HCT116 (cell line): Measurements from ENCODE around the gene MAML1. TPM values are rescaled to one million over a fixed set of nuclear protein-coding genes. Genes with fewer than 3 reads are reported as not detected.

Experiments
- ATAC-seq: fragments of 200-7000 bp; cut with Tn5 transposase; 2 replicates; pipeline ENCODE4 v1.9.1; 2020; ENCODE audit warnings: mild to moderate bottlenecking, moderate library complexity
- BruUV-seq: library from RNA; stranded (reverse); fragments of 400-500 nt; replicated peaks from 2 replicates; lab custom pipeline; 2021; lab: Mats Ljungman, UMichigan
- CTCF ChIA-PET: fragments of 300-600 bp; sonication (Branson Sonifier 250); formaldehyde crosslinking; loops from one replicate; lab custom pipeline; 2021; ENCODE audit warnings: antibody characterized with exemption; lab: Charles Lee
- POLR2A ChIA-PET: fragments of 300-600, 350-600 bp; sonication (Branson Sonifier 250); formaldehyde crosslinking; loops from one replicate; lab custom pipeline; 2021; ENCODE audit warnings: antibody characterized with exemption; lab: Charles Lee
- RAD21 ChIA-PET, 2 experiments: fragments of 300-600 bp; sonication (Branson Sonifier 250); formaldehyde crosslinking; loops; one replicate each; lab custom pipeline; 2023; ENCODE audit warnings: low total read pairs in 2 of 2; ENCODE audit not compliant: uncharacterized antibody in 2 of 2, unreplicated experiment in 2 of 2, low non-redundant PET in 1 of 2; lab: Charles Lee
- DNase-seq: peaks from one replicate; pipeline ENCODE4 v3.0.0-alpha.2; 2010; ENCODE audit warnings: low read depth, low spot score
- H2AFZ ChIP-seq: fragments of 200-600 bp; shearing (Covaris generic), sonication (generic); 2 replicates; pipeline ENCODE4 v1.6.1; 2017; ENCODE audit warnings: low read depth, mixed run types, mixed read lengths, antibody characterized with exemption, low read length; ENCODE audit not compliant: poor library complexity, severe bottlenecking
- H3K27ac ChIP-seq: 2 replicates; pipeline ENCODE4 v1.5.1; 2012; ENCODE audit warnings: low read depth, low read length
- H3K27me3 ChIP-seq: fragments of 200-600 bp; sonication (generic); 2 replicates; pipeline ENCODE4 v1.6.1; 2016; ENCODE audit warnings: mixed run types, low read length, mixed read lengths; ENCODE audit not compliant: insufficient read depth
- H3K36me3 ChIP-seq, 2 experiments: fragments of 200-500 bp in 1 of 2; fragments of 200-600 bp in 1 of 2; sonication (Bioruptor generic) in 1 of 2; sonication (generic) in 1 of 2; 2 replicates each; pipeline versions ENCODE4 v1.5.1 to v1.6.1; 2014 to 2016; ENCODE audit warnings: low read length in 2 of 2, inconsistent platforms in 1 of 2, mixed read lengths in 1 of 2, mixed run types in 1 of 2; ENCODE audit not compliant: insufficient read depth in 2 of 2, control insufficient read depth in 1 of 2
- H3K4me1 ChIP-seq, 2 experiments: fragments of 200-600 bp in 1 of 2; sonication (generic) in 1 of 2; 2 replicates each; pipeline versions ENCODE4 v1.5.1 to v1.6.1; 2012 to 2017; ENCODE audit warnings: low read length in 2 of 2, inconsistent platforms in 1 of 2, mild to moderate bottlenecking in 1 of 2, mixed read lengths in 1 of 2, mixed run types in 1 of 2, moderate library complexity in 1 of 2; ENCODE audit not compliant: insufficient read depth in 2 of 2, control insufficient read depth in 1 of 2
- H3K4me2 ChIP-seq: fragments of 200-600 bp; sonication (generic); 2 replicates; pipeline ENCODE4 v1.6.1; 2017; ENCODE audit warnings: mixed run types, low read length, mixed read lengths
- H3K4me3 ChIP-seq, 2 experiments: fragments of 200-600 bp in 1 of 2; sonication (generic) in 1 of 2; replicated peaks in 1 of 2; 2 replicates each; pipeline ENCODE4 v1.5.1; 2011 to 2016; ENCODE audit warnings: low read length in 2 of 2, control low read depth in 1 of 2, low read depth in 1 of 2, mild to moderate bottlenecking in 1 of 2, mixed read lengths in 1 of 2, mixed run types in 1 of 2
- H3K79me2 ChIP-seq: fragments of 200-600 bp; sonication (generic); 2 replicates; pipeline ENCODE4 v1.6.1; 2017; ENCODE audit warnings: mild to moderate bottlenecking, mixed run types, low read length, moderate library complexity, mixed read lengths; ENCODE audit not compliant: insufficient read depth
- H3K9ac ChIP-seq: fragments of 200-600 bp; sonication (generic); 2 replicates; pipeline ENCODE4 v1.6.1; 2016; ENCODE audit warnings: low read length, mixed read lengths
- H3K9me2 ChIP-seq: fragments of 200-600 bp; sonication (generic), shearing (Covaris generic); 2 replicates; pipeline ENCODE4 v1.6.1; 2017; ENCODE audit warnings: mixed run types, mild to moderate bottlenecking, moderate library complexity; ENCODE audit not compliant: insufficient read depth
- H3K9me3 ChIP-seq, 2 experiments: fragments of 200-500 bp in 1 of 2; fragments of 200-600 bp in 1 of 2; sonication (Bioruptor generic) in 1 of 2; sonication (generic) in 1 of 2; 2 replicates each; pipeline ENCODE4 v1.6.1; 2014 to 2017; ENCODE audit warnings: low read length in 2 of 2, mixed read lengths in 2 of 2, inconsistent platforms in 1 of 2, low read depth in 1 of 2, mild to moderate bottlenecking in 1 of 2, mixed run types in 1 of 2, moderate library complexity in 1 of 2; ENCODE audit not compliant: control insufficient read depth in 1 of 2, insufficient read depth in 1 of 2
- H4K20me1 ChIP-seq: fragments of 200-600 bp; sonication (generic), shearing (Covaris generic); 2 replicates; pipeline ENCODE4 v1.6.1; 2017; ENCODE audit warnings: mixed run types, mild to moderate bottlenecking, moderate library complexity; ENCODE audit not compliant: insufficient read depth
- EGR1 ChIP-seq: IDR thresholded peaks from 2 replicates; pipeline ENCODE4 v1.6.1; 2012; ENCODE audit warnings: low read depth
- EZH2 ChIP-seq: fragments of 200-600 bp; sonication (generic); IDR thresholded peaks from 2 replicates; pipeline ENCODE4 v1.6.1; 2017; ENCODE audit warnings: antibody characterized with exemption, mixed run types
- EZH2phosphoT487 ChIP-seq: fragments of 200-600 bp; IDR thresholded peaks from 2 replicates; pipeline ENCODE4 v1.6.1; 2018; ENCODE audit warnings: antibody characterized with exemption, borderline replicate concordance
- FOSL1 ChIP-seq: IDR thresholded peaks from 2 replicates; pipeline ENCODE4 v1.6.1; 2012; ENCODE audit warnings: low read depth
- JUND ChIP-seq: IDR thresholded peaks from 2 replicates; pipeline ENCODE4 v1.6.1; 2012
- RAD21 ChIP-seq: IDR thresholded peaks from 2 replicates; pipeline ENCODE4 v1.6.1; 2012; ENCODE audit warnings: low read depth, mild to moderate bottlenecking
- REST ChIP-seq: IDR thresholded peaks from 2 replicates; pipeline ENCODE4 v1.6.1; 2012; ENCODE audit warnings: low read depth
- SRF ChIP-seq: IDR thresholded peaks from 2 replicates; pipeline ENCODE4 v1.6.1; 2012; ENCODE audit warnings: low read depth
- YY1 ChIP-seq: IDR thresholded peaks from 2 replicates; pipeline ENCODE4 v1.6.1; 2011; ENCODE audit warnings: low read length, low read depth, moderate library complexity, mild to moderate bottlenecking; ENCODE audit not compliant: insufficient replicate concordance; ENCODE audit errors: extremely low read depth
- ZFX ChIP-seq: fragments of 450-650 bp; IDR thresholded peaks from 2 replicates; pipeline ENCODE4 v1.6.1; 2017
- ZNF274 ChIP-seq: fragments of 200-500 bp; sonication (Bioruptor generic); IDR thresholded peaks from 2 replicates; pipeline ENCODE4 v1.6.1; 2014; ENCODE audit warnings: mild to moderate bottlenecking, low read depth, low read length, inconsistent platforms
- intact Hi-C: fragments of 100-400 bp; cut with micrococcal nuclease; formaldehyde crosslinking; loops from 2 replicates; pipeline ENCODE4 v1.10.0; 2022
- total RNA-seq: library from RNA; stranded (reverse); gene quantifications from one replicate; pipeline ENCODE4 v1.2.1, GENCODE V29; 2021; ENCODE audit not compliant: unreplicated experiment
- TF ChIP-seq, protein P1 (sequence below), 3 experiments: fragments of 200-600 bp in 1 of 3; sonication (generic) in 1 of 3; IDR thresholded peaks in 2 of 3; conservative IDR thresholded peaks in 1 of 3; 2 replicates each; pipeline ENCODE4 v1.5.1; 2012 to 2017; ENCODE audit warnings: low read depth in 2 of 3, low read length in 2 of 3, antibody characterized with exemption in 1 of 3, borderline replicate concordance in 1 of 3, control low read depth in 1 of 3, mild to moderate bottlenecking in 1 of 3, mixed read lengths in 1 of 3, mixed run types in 1 of 3, moderate library complexity in 1 of 3; ENCODE audit not compliant: insufficient read depth in 1 of 3

The MAML1 gene
- total RNA-seq, 1 experiment from 2014 or later, result 29.5 TPM

DNA sequence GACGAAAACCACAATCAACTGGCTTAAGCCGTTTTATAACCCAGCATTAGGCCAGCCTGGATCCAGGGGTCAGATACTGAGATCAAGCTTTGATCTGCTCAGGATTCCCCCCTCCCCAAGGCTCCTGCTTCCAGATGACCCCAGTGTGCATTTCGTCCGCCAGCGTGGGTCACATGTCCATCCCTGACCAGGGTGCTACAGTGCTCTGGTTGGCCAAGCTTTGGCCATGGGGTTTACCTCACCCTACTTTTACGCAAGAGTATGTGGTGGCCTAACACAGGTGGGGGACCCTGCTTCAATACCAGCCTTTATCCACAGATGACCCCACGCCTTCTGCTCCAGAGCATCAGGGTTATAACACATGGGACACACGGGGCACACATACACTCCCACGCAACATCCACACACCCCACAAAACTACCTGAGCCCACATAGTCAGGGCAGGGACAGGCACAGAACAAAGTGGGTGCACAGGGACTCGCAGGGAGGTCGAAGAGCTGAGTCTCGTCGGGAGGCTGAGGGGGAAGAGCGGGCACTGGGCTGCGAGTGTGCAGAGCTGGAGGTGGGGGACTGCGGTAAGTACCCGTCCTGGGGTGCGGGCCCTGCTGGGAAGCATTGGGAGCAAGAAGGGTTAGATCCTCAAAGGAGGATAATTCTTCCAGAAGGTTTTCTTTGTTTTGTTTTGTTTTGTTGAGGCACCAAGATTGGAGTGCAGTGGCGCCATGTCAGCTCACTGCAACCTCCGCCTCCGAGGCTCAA is 83.0 kb downstream of the MAML1 start:
- Histone ChIP-seq H3K36me3 (peaks cover 19 to 24% of the 10 kb centered on the region in 2 experiments; a peak in 3 of 4 replicates), H3K4me3 (no peak overlapping the region), H3K79me2 (no peaks in the 10 kb centered on the region; the same call in none of the 2 replicates), H2AFZ (no peak overlapping the region), H3K4me1 (peaks cover 29 to 45% of the 10 kb centered on the region in 2 experiments), H3K27me3 (no peaks in the 10 kb centered on the region), H3K9ac (no peak overlapping the region), H3K9me2 (no peaks in the 10 kb centered on the region), H3K4me2 (no peak overlapping the region), H3K27ac (no peak overlapping the region), H4K20me1 (no peaks in the 10 kb centered on the region), H3K9me3 (no peaks in the 10 kb centered on the region)
- POLR2A ChIA-PET, result no interaction called here
- RAD21 ChIA-PET, result no interaction called here
- ATAC-seq, result no peak
- CTCF ChIA-PET, result no interaction called here
- intact Hi-C loops, result no loop called here
- BruUV-seq, result no TSS peak
- TF ChIP-seq SRF (no peak), EZH2phosphoT487 (no peak), ZNF274 (no peak), ZFX (no peak), YY1 (no peak), FOSL1 (no peak), RAD21 (no peak), REST (no peak), EGR1 (no peak), JUND (no peak), EZH2 (no peak)
- TF ChIP-seq, protein P1, sequence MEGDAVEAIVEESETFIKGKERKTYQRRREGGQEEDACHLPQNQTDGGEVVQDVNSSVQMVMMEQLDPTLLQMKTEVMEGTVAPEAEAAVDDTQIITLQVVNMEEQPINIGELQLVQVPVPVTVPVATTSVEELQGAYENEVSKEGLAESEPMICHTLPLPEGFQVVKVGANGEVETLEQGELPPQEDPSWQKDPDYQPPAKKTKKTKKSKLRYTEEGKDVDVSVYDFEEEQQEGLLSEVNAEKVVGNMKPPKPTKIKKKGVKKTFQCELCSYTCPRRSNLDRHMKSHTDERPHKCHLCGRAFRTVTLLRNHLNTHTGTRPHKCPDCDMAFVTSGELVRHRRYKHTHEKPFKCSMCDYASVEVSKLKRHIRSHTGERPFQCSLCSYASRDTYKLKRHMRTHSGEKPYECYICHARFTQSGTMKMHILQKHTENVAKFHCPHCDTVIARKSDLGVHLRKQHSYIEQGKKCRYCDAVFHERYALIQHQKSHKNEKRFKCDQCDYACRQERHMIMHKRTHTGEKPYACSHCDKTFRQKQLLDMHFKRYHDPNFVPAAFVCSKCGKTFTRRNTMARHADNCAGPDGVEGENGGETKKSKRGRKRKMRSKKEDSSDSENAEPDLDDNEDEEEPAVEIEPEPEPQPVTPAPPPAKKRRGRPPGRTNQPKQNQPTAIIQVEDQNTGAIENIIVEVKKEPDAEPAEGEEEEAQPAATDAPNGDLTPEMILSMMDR (IDR thresholded peaks at IDR 0.05 in 2 of 3, conservative IDR thresholded peaks at IDR 0.05 in 1 of 3; ENCODE audit: borderline replicate concordance in 1 of 3, insufficient read depth in 1 of 3, low read depth in 2 of 3, low read length in 2 of 3), result no peak
- no peak for DNase-seq
